ENCODE data around the gene CBX4. TPM values are rescaled to one million over a fixed set of nuclear protein-coding genes. Genes with fewer than 3 reads are reported as not detected.
A peak's percentile ranks its signal among the peaks of the same experiment; 100 is the strongest.

Gene CBX4
- total and polyA plus RNA-seq, 2 of the 13 experiments (the other 11 are each of a cell fraction or from before 2014, with no cell fraction given): 25.8 to 50.8 TPM

- no peak; the same call in none of the 2 replicates for TF ChIP-seq ZNF678 (CRISPR knock-in tag; IDR thresholded peaks at IDR 0.05)
- TF ChIP-seq ZBTB33 (CRISPR knock-in tag; IDR thresholded peaks at IDR 0.05): no peak
- no peak for TF ChIP-seq SMAD3 (CRISPR knock-in tag; IDR thresholded peaks at IDR 0.05)
- TF ChIP-seq GLI4 (CRISPR knock-in tag; IDR thresholded peaks at IDR 0.05; ENCODE audit: borderline replicate concordance): 0 out of 2 replicates have a peak, but pooled peaks have one; percentile 64
- peak; percentile 97 for TF ChIP-seq RBFOX2 (IDR thresholded peaks at IDR 0.05; ENCODE audit: low read depth, low read length)
- TF ChIP-seq NPAS2 (CRISPR knock-in tag; IDR thresholded peaks at IDR 0.05; ENCODE audit: borderline replicate concordance): no peak
- TF ChIP-seq PRMT3 (CRISPR knock-in tag; IDR thresholded peaks at IDR 0.05; ENCODE audit: borderline replicate concordance, low read depth): peak; percentile 89; the same call in 1 of the 2 replicates
- TF ChIP-seq ZNF773 (CRISPR knock-in tag; IDR thresholded peaks at IDR 0.05; ENCODE audit: borderline replicate concordance): peak; percentile 81; the same call in 1 of the 2 replicates
- TF ChIP-seq CREBL2 (CRISPR knock-in tag; IDR thresholded peaks at IDR 0.05; ENCODE audit: borderline replicate concordance): 0 out of 2 replicates have a peak, but pooled peaks have one; percentile 42
- TF ChIP-seq ZNF710 (CRISPR knock-in tag; IDR thresholded peaks at IDR 0.05; ENCODE audit: borderline replicate concordance): peak; percentile 66; the same call in 1 of the 2 replicates
- no peak for TF ChIP-seq TEAD3 (CRISPR knock-in tag; optimal IDR thresholded peaks at IDR 0.05; ENCODE audit: borderline replicate concordance)
- no peak for TF ChIP-seq SP140L (CRISPR knock-in tag; IDR thresholded peaks at IDR 0.05; ENCODE audit: borderline replicate concordance)
- no peak for TF ChIP-seq GRHL1 (CRISPR knock-in tag; conservative IDR thresholded peaks at IDR 0.05)
- no peak for TF ChIP-seq ZNF382 (CRISPR knock-in tag; IDR thresholded peaks at IDR 0.05; ENCODE audit: borderline replicate concordance)
- TF ChIP-seq NCOA2 (CRISPR knock-in tag; IDR thresholded peaks at IDR 0.05): peak; percentile 45; the same call in 1 of the 2 replicates
- TF ChIP-seq ASH2L (IDR thresholded peaks at IDR 0.05; ENCODE audit: insufficient read length, low read depth, low read length): peak; percentile 60
- TF ChIP-seq ZBTB43 (CRISPR knock-in tag; conservative IDR thresholded peaks at IDR 0.05): no peak
- peak; percentile 76; the same call in 1 of the 2 replicates for TF ChIP-seq HINFP (CRISPR knock-in tag; IDR thresholded peaks at IDR 0.05; ENCODE audit: low read depth)
Observed at GRCh38 chr17:79843816-79844800, 4.9 kb upstream of the CBX4 start (continued).
